ENCODE measurements around the gene XYLT1. TPM values are rescaled to one million over a fixed set of nuclear protein-coding genes. Genes with fewer than 3 reads are reported as not detected.

XYLT1 gene
- total and polyA plus RNA-seq, 2 of the 4 experiments (the other 2 are of a cell fraction) = 9.0 to 12.7 TPM

- no peak overlapping the region for H3K56ac ChIP-seq (ENCODE audit: extremely low read depth, insufficient read depth, low read length)
- peaks cover 3% of the 10 kb centered on the region; the same call in 1 of the 2 replicates for H3K9me1 ChIP-seq (ENCODE audit: insufficient read depth, low read length)
- WGBS, 2 experiments (ENCODE audit: extremely low coverage in 2 of 2, insufficient read length in 1 of 2) = 53% methylated on average over 5 of the region's 9 CpGs; no CpG with 5 or more reads in 1 of the 2 experiments
- no peak overlapping the region for H3K18ac ChIP-seq (ENCODE audit: low read depth, low read length)
- no peak overlapping the region for H2BK120ac ChIP-seq (ENCODE audit: low read depth, low read length)
- no peak for TF ChIP-seq RAD21 (IDR thresholded peaks at IDR 0.05; ENCODE audit: low read length)
- TF ChIP-seq MAFK (IDR thresholded peaks at IDR 0.05; ENCODE audit: low read depth, low read length) = no peak
- no peak for TF ChIP-seq POLR2A (IDR thresholded peaks at IDR 0.05; ENCODE audit: low read depth, low read length)
- TF ChIP-seq, protein P1, sequence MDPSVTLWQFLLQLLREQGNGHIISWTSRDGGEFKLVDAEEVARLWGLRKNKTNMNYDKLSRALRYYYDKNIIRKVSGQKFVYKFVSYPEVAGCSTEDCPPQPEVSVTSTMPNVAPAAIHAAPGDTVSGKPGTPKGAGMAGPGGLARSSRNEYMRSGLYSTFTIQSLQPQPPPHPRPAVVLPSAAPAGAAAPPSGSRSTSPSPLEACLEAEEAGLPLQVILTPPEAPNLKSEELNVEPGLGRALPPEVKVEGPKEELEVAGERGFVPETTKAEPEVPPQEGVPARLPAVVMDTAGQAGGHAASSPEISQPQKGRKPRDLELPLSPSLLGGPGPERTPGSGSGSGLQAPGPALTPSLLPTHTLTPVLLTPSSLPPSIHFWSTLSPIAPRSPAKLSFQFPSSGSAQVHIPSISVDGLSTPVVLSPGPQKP (IDR thresholded peaks at IDR 0.05; ENCODE audit: borderline replicate concordance, low read depth, low read length) = no peak
- no peak for TF ChIP-seq CHD1 (IDR thresholded peaks at IDR 0.05; ENCODE audit: low read depth, low read length)
- no peak for TF ChIP-seq MAZ (IDR thresholded peaks at IDR 0.05; ENCODE audit: borderline replicate concordance, low read depth, low read length)
- ATAC-seq (ENCODE audit: low read depth) (no peak), DNase-seq (no peak)
- no peak overlapping the region for H2BK15ac ChIP-seq (ENCODE audit: low read depth, low read length)
- POLR2A ChIA-PET (ENCODE audit: unreplicated experiment) = no interaction called here
- H3K4ac ChIP-seq (ENCODE audit: low read depth, low read length) = no peak overlapping the region
- H2AK5ac ChIP-seq (ENCODE audit: low read depth, low read length) = no peak overlapping the region
- in situ Hi-C loops (cut with MboI; ENCODE audit: low sequenced_read_pairs) = no loop called here
- H4K91ac ChIP-seq (ENCODE audit: insufficient read depth, low read depth, low read length) = no peak overlapping the region
- H3K23ac ChIP-seq (ENCODE audit: low read depth, low read length) = no peak overlapping the region
- H3K4me3 ChIP-seq (ENCODE audit: insufficient read depth, low read depth, low read length) = no peak overlapping the region
- H3K9ac ChIP-seq (ENCODE audit: low read depth, low read length) = no peak overlapping the region
- H4K20me1 ChIP-seq (ENCODE audit: insufficient read depth, low read length) = peaks cover 7% of the 10 kb centered on the region; the same call in 1 of the 2 replicates
- H4K8ac ChIP-seq (ENCODE audit: low read depth in 2 of 2, low read length in 2 of 2) = no peak overlapping the region
- H3K27ac ChIP-seq (ENCODE audit: insufficient read depth, low read length) = no peak overlapping the region
- dilution Hi-C loops (cut with HindIII; ENCODE audit: low sequenced_read_pairs, unreplicated experiment) = no loop called here
- peaks cover 25 to 36% of the 10 kb centered on the region in 2 experiments; a peak in 3 of 4 replicates for H3K79me1 ChIP-seq (ENCODE audit: low read depth in 1 of 2, low read length in 2 of 2)
- no TSS peak for BruUV-seq (replicated peaks)
- intact Hi-C loops (cut with micrococcal nuclease) = no loop called here
- no peaks in the 10 kb centered on the region for H3K9me3 ChIP-seq (ENCODE audit: control insufficient read depth, insufficient read depth, low read length)
- no peak overlapping the region for H2BK20ac ChIP-seq (ENCODE audit: low read depth, low read length)
- no peak overlapping the region for H2BK5ac ChIP-seq (ENCODE audit: low read depth, low read length, poor library complexity, severe bottlenecking)
- no peak overlapping the region for H2AK9ac ChIP-seq (replicated peaks; ENCODE audit: low read depth, low read length, poor library complexity)
- H3K36me3 ChIP-seq (ENCODE audit: control insufficient read depth, insufficient read depth, low read length) = no peaks in the 10 kb centered on the region
- no peaks in the 10 kb centered on the region for H3K27me3 ChIP-seq (ENCODE audit: control insufficient read depth, insufficient read depth, low read length)
- H4K5ac ChIP-seq (ENCODE audit: low read depth, low read length) = no peak overlapping the region
- CTCF ChIA-PET = no interaction called here
- no peak overlapping the region for H3K4me2 ChIP-seq (ENCODE audit: low read depth, low read length)
- H3K14ac ChIP-seq (replicated peaks; ENCODE audit: low read depth, low read length) = no peak overlapping the region
- no peak overlapping the region for H2AFZ ChIP-seq (replicated peaks; ENCODE audit: low read length, poor library complexity)
- H3K4me1 ChIP-seq (ENCODE audit: control insufficient read depth, insufficient read depth, low read length) = 0 out of 2 replicates have a peak, but pooled peaks cover under 1% of the 10 kb centered on the region
These were observed 141.8 kb downstream of the XYLT1 start for GRCh38 chr16:17328932-17329331.
